Stimulated activated CD4-positive, alpha-beta T cell treated with anti-CD3 and anti-CD28 coated beads, TNF-alpha, amount 100 ng/mL, for 4 hours (primary cell): Measurements from ENCODE around the gene SLC66A2.

Experiments
- DNase-seq, 3 experiments: peaks; one replicate each; pipeline ENCODE4 v3.0.0-alpha.2; 2020; ENCODE audit warnings: low read depth in 3 of 3

The SLC66A2 gene

GRCh38 chr18:79937103-79937860, 14.2 kb downstream of the SLC66A2 start:
- no peak for DNase-seq

DNA sequence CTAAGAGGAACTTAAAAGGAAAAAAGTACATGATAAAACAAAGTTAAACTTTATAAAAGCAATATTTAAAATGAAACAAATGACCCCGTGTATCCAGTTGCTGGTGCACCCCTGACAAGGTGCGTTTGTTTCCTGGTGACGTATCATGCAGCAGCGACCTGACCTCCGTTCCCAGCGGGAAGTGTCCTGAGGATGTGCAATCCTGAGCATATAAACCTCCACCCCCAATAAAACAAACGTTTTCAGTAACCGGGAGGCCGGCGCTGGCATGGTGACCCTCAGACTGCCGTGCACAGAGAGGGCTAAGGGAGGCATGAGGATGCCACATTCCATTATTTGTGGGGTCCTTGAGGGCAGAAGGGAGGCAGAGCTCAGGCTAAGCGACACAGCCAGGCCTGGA, 14.8 kb downstream of the SLC66A2 start:
- no peak for DNase-seq

GRCh38 chr18:79935925-79936324, 15.5 kb downstream of the SLC66A2 start:
- DNase-seq: no peak

DNA sequence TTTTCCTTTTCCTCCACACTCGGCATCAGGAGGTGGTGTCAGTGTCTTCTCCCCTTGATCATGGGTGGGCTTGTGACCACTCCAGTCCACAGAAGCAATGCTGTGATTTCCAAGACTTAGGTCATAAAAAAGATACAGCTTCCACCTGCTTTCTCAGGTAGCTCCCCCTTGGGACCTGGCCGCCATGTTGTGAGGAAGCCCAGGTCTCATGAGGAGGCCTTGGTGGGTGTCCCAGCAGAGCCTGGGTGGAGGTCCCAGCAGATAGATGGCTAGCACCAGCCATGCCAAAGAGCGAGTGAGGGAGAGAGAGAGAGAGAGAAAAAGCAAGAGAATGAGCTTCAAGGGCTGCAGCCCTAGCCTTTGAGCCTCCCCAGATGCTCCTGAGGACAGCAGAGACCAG, 16.0 kb downstream of the SLC66A2 start:
- no peak for DNase-seq

DNA sequence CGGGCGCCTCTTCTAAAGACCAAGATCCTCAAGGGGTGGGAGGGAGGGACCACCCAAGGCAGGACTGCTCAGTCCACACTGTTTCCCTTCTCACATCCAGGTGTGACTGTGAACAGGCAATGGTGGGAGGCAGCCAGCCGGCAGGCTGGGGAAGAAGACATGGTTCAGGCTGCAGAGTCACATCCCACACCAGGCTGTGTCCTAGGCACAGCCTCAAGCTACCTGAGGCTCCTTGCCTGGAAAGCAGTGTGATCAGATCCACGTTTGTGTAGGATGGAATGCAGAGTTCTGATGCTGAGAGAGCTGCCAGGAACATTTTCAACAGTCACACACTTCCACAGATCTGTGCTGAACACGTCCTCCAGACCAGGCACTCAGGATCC, 16.4 kb downstream of the SLC66A2 start:
- DNase-seq: no peak

- no peak for DNase-seq
Measured at GRCh38 chr18:79934311-79935097, 16.9 kb downstream of the SLC66A2 start.

DNA sequence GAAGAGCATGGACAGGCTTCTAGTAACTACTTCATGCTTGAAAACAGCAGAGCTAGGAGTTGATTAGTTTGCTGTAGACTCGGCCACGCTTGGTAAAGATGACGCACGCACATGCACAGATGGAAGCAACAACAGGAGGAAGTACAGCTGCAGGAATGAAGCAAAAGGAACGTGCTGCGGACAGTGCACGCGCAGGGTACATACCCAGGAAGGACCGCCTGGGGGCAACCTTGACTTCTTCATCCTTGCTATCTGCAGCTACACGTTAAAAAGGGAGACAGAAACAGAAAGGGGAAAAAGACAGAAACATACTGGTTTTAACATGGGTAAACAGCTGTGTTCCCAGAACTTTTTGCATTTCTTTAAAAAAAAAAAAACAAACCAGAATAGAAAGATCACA, 17.7 kb downstream of the SLC66A2 start:
- DNase-seq: no peak

DNA sequence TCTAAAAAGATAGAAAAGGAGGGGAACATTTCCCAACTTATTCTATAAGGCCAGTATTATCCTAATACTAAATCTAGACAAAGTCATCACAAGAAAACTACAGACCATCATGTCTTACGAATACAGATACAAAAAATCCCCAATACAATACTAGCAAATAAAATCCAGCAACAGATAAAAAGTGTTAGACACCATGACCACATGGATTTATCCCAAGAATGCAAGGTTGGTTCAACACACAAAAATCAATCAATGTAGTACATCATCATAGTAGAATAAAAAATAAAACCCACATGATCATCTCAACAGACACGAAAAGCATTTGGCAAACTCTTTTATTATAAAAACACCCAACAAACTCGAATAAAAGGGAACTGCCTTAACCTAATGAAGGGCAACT, 18.5 kb downstream of the SLC66A2 start:
- no peak for DNase-seq

GRCh38 chr18:79931475-79931874, 20.0 kb downstream of the SLC66A2 start:
- no peak for DNase-seq

DNA sequence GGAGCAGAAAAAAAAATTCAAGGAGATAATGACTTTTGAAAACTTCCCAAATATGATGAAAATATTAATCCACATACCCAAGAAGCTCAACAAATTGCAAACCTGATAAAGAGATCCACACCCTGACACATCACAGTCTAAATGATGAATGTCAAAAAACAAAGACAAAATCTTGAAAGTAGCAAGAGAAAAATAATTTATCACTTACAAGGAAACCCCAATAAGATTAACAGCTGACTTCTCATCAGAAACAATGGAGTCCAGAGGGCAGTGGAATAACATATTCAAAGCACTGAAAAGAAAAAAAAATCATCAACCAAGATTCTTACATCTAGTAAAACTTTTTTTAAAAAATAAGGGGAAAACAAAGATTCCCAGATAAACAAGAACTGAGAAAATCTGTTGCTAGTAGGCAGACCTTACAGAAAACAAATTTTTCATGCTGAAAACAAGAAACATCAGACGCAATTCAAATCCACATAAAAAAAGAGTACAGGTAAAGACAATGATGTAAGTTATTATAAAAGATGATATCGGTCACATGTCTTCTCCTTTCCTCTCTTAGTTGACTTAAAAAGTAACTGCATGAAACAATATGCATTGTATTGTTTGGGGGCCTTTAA, 21.3 kb downstream of the SLC66A2 start:
- no peak for DNase-seq

- no peak for DNase-seq
Measured at GRCh38 chr18:79928563-79928960, 22.9 kb downstream of the SLC66A2 start.

DNA sequence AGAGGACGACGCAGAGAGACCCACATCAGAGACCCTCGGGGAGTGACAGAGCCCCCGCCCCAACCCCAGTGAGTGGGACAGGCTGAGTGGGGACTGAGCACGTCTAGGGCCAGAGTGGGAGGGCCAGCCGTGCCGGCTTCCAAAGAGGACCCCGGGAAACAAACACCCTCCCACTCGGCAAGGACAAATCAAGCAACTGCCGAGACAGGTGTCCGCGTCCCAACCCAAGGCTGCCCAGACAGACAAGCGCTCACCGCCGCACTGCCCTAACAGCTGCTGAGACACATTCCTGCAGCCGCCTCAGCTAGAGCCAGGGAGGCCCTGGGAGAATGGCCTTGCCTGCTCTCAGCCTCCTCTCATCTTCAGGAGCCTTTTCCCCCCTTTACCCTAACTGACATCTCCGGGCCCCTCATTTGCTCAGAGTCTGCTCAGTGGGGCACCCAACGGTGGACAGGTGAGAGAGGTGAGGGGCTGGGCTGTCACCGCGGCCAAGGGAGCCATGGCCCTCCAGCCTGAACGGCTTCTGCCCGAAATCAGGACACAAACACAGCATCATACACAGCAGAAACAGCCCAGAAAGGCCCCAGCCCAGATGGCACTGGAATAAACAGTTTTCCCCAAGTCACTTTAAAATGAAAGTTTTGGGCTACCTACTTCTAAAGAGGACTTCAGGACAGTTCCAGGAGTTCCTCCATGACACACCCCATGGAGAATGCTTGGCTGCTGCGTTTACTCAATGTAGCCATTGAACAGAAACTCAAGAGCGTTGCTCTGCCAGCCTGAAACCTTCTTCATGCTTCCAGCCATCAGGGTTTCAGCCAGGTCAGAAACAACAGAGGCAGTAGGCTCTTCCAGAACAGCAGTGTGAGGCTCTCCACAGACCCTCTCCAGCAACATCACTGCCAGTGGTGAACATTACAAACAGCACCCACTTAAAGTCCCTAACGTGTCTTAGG, 23.6 kb downstream of the SLC66A2 start:
- DNase-seq: no peak

DNA sequence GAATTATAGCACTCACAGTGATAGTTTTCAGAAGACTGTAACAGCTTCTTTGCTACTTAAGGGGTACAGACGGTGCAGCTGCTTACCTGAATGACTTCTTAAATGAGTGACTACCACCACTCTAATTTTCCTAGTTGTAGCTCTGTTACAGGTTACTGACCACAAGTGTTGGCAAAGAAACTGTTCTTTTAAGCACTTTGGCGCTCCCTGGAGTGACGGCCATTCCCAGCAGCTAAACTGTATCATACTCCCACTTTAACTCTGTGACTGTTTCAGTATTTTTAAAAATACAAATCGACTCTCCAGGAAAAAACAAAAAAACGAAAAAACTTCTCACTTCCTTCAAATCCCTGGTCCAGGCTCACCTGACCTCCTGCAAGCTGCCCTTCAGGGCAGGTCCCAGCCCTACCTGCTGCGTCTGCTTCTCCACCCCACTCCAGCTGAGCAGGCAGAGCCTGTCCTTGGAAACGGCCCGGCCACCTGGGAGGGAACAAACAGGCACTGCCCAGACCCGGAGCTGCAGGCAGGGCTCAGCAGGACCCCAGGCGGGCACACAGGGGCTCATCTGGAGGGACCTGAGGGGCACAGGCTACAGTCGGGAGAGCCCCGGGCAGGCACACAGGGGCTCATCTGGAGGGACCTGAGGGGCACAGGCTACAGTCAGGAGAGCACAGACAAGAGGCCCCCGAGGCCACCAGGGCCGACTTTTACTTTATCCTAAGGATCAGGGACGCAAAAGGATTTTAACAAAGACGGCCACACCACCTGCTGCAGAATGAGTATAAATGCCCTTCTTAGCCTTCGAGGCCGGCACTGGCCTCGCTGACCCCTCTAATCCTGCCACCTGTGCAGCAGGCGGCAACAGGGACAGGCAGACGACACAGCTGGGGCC, 24.5 kb downstream of the SLC66A2 start:
- no peak for DNase-seq

DNA sequence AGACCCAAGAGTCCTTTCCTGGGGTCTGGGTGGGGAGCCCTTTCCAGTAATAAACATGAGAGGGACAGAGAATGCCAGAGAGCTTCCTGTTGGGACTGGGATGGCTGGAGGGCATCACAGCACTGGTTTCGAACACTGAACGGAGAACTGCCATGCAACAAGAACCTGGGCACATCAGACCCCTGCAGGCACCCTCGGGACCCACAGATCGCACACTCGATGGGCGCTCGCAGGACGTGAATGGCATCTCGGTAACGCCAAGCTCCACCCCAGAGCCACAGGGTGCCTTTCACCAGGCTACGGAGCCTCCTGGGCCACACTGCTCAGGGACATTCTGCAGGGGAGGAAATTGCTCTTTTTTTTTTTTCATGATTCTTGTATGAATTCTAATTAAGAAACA, 25.1 kb downstream of the SLC66A2 start:
- no peak for DNase-seq

DNA sequence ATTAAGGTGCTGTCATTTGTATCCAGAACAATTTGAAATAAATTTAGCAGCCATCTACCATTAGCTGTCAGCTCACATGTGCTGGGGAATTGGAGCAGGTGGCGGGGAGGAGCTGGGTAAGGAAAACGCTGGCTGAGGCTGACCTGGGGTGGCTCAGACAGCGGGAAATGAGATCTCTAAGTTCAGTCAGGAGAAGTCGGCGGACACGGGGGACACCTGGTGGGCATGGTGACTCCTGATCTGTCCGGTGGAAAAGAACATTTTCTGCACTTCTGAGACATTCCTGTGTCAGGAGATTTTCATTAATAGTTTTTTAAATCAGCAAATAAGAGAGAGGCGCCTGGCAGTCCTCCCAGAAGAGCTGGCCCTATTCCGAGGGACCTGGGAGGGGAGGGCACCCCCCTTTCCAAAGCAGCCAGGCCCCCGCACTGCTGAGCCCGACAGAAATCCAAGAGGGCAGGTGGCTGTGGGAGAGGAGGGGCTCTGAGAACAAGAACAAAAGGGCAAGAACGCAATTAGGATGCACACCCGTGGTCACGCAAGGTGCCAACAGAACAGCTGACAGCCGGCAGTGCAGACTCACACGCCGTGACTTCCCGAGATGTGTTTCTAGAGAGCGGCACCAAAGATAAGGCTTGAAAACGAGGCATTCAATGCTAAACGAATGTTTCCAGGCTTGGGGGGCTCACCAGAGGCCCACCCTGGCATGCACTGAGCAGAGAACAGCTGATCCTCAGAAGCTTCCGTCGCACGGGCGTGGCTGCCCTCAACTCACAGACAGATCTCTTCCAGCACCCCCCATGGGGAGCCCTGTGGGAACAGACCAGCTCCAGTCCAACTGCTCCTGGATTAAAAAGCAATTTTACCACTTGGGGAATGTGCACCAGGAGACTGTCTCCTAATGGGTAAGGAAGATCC, 26.4 kb downstream of the SLC66A2 start:
- no peak for DNase-seq

DNA sequence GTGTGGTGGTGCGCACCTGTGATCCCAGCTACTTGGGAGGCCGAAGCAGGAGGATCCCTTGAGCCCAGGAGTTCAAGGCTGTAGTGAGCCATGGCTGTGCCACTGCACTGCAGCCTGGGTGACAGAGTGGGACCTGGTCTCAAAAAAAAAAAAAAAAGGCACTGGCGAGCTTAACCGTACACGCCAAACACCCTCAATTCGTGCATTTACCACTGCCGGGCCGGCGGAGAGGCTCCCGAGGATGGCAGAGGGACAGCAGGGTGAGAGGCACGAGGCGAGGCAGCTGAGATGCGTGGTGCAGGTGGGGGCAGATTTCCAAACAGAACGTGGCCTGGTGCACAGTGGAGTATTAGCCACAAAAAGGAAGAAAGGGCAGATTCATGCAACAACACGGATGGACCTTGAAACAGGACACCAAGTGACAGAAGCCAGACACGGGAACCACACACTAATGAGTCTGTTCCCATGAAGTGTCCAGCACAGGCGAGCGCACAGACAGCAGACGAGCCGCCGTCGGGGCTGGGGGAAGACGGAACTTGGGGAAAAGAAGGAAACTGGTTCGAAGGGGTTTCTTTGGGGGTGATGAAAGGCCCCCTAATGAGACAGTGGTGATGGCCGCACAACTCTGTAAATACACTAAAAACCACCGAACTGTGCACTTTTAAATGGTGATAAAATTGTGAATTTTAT, 27.4 kb downstream of the SLC66A2 start:
- DNase-seq: no peak

- DNase-seq: no peak
Measured at GRCh38 chr18:79922971-79923411, 28.5 kb downstream of the SLC66A2 start.

- DNase-seq: no peak
Measured at GRCh38 chr18:79921984-79922965, 29.2 kb downstream of the SLC66A2 start.
